ENCODE measurements around the gene TNFSF12.
"Not testable (repeated sequence)": the region's sequence is repeated elsewhere in the genome, so short reads cannot be mapped to it uniquely, and the experiment has no call there.

Gene TNFSF12

GRCh38 chr17:7587420-7588151 lies 38.7 kb downstream of the TNFSF12 start:
- DNase-seq (ENCODE audit: low spot score) = no peak

GRCh38 chr17:7588553-7589203 lies 39.8 kb downstream of the TNFSF12 start:
- no peak for DNase-seq (ENCODE audit: low spot score)

DNA sequence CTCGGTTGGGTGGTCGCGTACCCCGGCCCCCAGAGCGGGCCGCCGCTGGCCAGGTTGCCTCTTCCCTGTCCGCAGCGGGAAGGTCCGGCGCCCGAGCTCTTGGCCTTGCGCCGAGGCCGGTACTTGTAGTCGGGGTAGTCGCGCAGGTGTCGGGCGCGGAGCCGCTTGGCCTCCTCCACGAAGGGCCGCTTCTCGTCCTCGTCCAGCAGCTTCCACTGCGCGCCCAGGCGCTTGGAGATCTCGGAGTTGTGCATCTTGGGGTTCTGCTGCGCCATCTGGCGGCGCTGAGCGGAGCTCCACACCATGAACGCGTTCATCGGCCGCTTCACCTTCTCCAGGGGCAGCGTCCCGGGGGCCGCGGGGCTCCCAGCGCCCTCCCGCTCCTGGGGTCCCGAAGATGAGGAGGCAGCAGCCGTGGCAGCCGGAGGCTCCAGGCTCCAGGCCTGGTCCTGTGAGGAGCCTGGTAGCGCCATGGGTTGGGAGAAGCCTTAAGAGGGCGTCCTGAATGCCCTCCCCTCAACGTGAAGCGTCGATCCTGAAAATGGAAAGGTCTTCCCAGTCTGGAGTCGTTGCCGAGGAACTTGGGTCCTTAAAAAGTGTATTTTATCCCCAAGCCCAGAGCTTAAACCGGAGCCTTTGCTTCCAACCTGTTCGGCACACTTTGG lies 40.5 kb downstream of the TNFSF12 start:
- peak; percentile 63 for DNase-seq (ENCODE audit: low spot score)

GRCh38 chr17:7589891-7590691 lies 41.2 kb downstream of the TNFSF12 start, which contains the start of gene SOX15:
Gene SOX15 (minus strand): TSS chr17:7590094. CDS start chr17:7589676, 418 bp downstream.
- DNase-seq (ENCODE audit: low spot score) = no peak

- DNase-seq (ENCODE audit: low spot score) = no peak
Measured at GRCh38 chr17:7590743-7591142, 41.9 kb downstream of the TNFSF12 start.

- DNase-seq (ENCODE audit: low spot score) = no peak
Measured at GRCh38 chr17:7591596-7591995, 42.7 kb downstream of the TNFSF12 start.

DNA sequence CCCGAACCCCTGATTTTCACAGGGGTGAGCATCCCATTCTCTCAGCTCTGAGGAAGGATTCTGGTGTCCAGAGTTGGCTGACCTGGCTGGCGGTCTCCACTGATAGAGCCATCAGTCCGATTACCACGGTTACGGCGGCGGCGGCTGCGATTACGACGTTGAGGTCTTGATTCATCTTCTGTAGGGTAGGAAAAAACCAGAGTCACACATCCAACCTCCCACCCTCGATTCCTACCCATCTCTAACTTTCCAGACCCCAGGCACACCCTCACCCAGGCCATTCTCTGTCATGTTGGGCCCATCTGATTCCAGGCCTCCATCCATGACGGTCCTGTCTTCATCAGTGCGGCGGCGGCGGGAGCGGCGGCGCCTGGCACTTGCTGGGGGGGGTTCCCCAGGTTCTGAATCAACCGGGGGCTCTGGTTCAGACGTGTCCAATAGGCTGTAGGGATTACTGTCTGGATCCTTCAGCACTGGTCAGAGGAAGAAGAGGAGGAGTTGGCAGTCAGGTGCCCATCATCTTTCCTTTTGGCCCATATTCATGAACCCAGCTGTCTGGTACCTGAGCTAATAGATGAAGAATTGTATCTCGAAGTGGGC lies 43.7 kb downstream of the TNFSF12 start:
- no peak for DNase-seq (ENCODE audit: low spot score)

- DNase-seq (ENCODE audit: low spot score) = no peak
Measured at GRCh38 chr17:7593296-7593695, 44.4 kb downstream of the TNFSF12 start.

DNA sequence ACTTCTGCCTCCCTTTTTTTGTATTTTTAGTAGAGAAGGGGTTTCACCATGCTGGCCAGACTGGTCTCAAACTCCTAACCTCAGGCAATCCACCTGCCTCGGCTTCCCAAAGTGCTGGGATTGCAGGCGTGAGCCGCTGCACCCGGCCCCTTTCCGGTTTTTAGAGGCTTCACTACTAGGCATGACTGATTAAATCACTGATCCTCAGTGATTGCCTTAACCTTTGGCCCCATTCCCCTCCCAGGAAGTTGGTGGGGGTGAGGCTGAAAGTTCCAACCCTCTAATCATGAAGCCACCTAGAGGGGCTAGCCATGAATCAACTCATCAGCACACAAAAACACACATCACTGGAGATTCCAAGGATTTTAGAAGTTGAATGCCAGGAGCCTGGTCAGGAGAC lies 48.7 kb downstream of the TNFSF12 start:
- DNase-seq (ENCODE audit: low spot score) = not testable (repeated sequence)

- no peak for DNase-seq (ENCODE audit: low spot score)
Measured at GRCh38 chr17:7606280-7606679, 57.4 kb downstream of the TNFSF12 start.

All from CD4-positive, alpha-beta T cell treated with Interleukin-6 at 100 ng/mL for 8 hours (primary cell).